Measurements from ENCODE around the gene PLEKHA1. TPM values are rescaled to one million over a fixed set of nuclear protein-coding genes. Genes with fewer than 3 reads are reported as not detected.

The PLEKHA1 gene
- total and polyA plus RNA-seq, 2 of the 4 experiments (the other 2 are of a cell fraction): 7.2 to 9.5 TPM

DNA sequence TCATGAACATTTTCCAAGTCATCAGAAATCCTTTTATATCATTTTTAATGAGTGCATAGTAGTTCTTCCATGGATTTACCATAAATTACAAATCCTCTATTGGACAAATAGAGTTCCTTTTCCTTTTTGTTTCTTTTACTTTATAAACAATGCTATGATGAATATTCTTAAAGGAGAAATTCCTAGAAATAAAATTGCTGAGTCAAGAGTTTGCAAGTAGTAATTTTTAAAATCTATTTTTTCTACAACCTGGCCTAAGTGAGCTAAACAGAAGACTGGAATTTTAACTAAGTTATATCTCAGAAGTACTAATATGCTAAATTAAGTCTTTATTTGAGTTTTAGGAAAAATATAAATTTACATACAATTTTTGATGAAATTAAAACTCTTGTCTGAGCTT is 38.8 kb downstream of the PLEKHA1 start:
- dilution Hi-C loops (cut with HindIII; ENCODE audit: low sequenced_read_pairs, unreplicated experiment): no loop called here
- Histone ChIP-seq H3K27me3 (ENCODE audit: control insufficient read depth, insufficient read depth, low read length) (no peaks in the 10 kb centered on the region), H4K20me1 (ENCODE audit: insufficient read depth, low read length) (no peaks in the 10 kb centered on the region), H2BK20ac (ENCODE audit: low read depth, low read length) (no peak overlapping the region), H3K36me3 (ENCODE audit: control insufficient read depth, insufficient read depth, low read length) (peaks cover 2% of the 10 kb centered on the region; the same call in 1 of the 2 replicates), H4K91ac (ENCODE audit: insufficient read depth, low read depth, low read length) (no peak overlapping the region), H2AK9ac (replicated peaks; ENCODE audit: low read depth, low read length, poor library complexity) (no peak overlapping the region), H2AK5ac (ENCODE audit: low read depth, low read length) (no peak overlapping the region), H4K8ac (ENCODE audit: low read depth in 2 of 2, low read length in 2 of 2) (no peak overlapping the region), H2BK15ac (ENCODE audit: low read depth, low read length) (no peak overlapping the region), H3K79me1 (ENCODE audit: low read depth in 1 of 2, low read length in 2 of 2) (no peaks in the 10 kb centered on the region), H3K14ac (replicated peaks; ENCODE audit: low read depth, low read length) (no peak overlapping the region), H2AFZ (replicated peaks; ENCODE audit: low read length, poor library complexity) (no peak overlapping the region), H3K9me1 (ENCODE audit: insufficient read depth, low read length) (no peaks in the 10 kb centered on the region), H3K27ac (ENCODE audit: insufficient read depth, low read length) (no peak overlapping the region), H3K18ac (ENCODE audit: low read depth, low read length) (no peak overlapping the region), H3K9me3 (ENCODE audit: control insufficient read depth, insufficient read depth, low read length) (no peaks in the 10 kb centered on the region), H3K4ac (ENCODE audit: low read depth, low read length) (no peak overlapping the region), H3K4me1 (ENCODE audit: control insufficient read depth, insufficient read depth, low read length) (no peaks in the 10 kb centered on the region), H4K5ac (ENCODE audit: low read depth, low read length) (no peak overlapping the region), H3K4me2 (ENCODE audit: low read depth, low read length) (no peak overlapping the region), H2BK120ac (ENCODE audit: low read depth, low read length) (no peak overlapping the region), H2BK5ac (ENCODE audit: low read depth, low read length, poor library complexity, severe bottlenecking) (no peak overlapping the region), H3K9ac (ENCODE audit: low read depth, low read length) (no peak overlapping the region), H3K56ac (ENCODE audit: extremely low read depth, insufficient read depth, low read length) (no peak overlapping the region), H3K4me3 (ENCODE audit: insufficient read depth, low read depth, low read length) (no peak overlapping the region), H3K23ac (ENCODE audit: low read depth, low read length) (no peak overlapping the region)
- TF ChIP-seq RCOR1 (IDR thresholded peaks at IDR 0.05; ENCODE audit: insufficient replicate concordance, low read length) (no peak), MAFK (IDR thresholded peaks at IDR 0.05; ENCODE audit: low read depth, low read length) (peak; percentile 80)
- BruUV-seq (replicated peaks): no TSS peak
- ChIA-PET POLR2A (ENCODE audit: unreplicated experiment) (no interaction called here), CTCF (interaction anchor here (0.9 to 1.2 kb wide), 3 partner anchors 8 to 152 kb away, joined by 3 read pairs; no protein-coding TSS in a partner anchor)
- DNase-seq (no peak), ATAC-seq (ENCODE audit: low read depth) (no peak)
- intact Hi-C loops (cut with micrococcal nuclease): no loop called here
- in situ Hi-C loops (cut with MboI; ENCODE audit: low sequenced_read_pairs): no loop called here
